KMS-11 (cell line): Measurements from ENCODE around the gene PIGZ.
A peak's percentile ranks its signal among the peaks of the same experiment; 100 is the strongest.

Source experiments
- H2AFZ ChIP-seq: fragments of 200-600 bp; sonication (generic); 2 replicates; pipeline ENCODE4 v1.6.1; 2016; ENCODE audit warnings: antibody characterized with exemption, mixed run types, low read depth
- H3K27ac ChIP-seq: fragments of 200-600 bp; sonication (generic); 2 replicates; pipeline ENCODE4 v1.6.1; 2016; ENCODE audit warnings: mild to moderate bottlenecking, mixed run types
- H3K27me3 ChIP-seq: fragments of 200-600 bp; sonication (generic); 2 replicates; pipeline ENCODE4 v1.6.1; 2017; ENCODE audit warnings: mild to moderate bottlenecking, low read depth, mixed run types, moderate library complexity; ENCODE audit not compliant: insufficient read depth
- H3K36me3 ChIP-seq: fragments of 200-600 bp; sonication (generic); 2 replicates; pipeline ENCODE4 v1.6.1; 2017; ENCODE audit warnings: mild to moderate bottlenecking, mixed run types; ENCODE audit not compliant: insufficient read depth
- H3K4me1 ChIP-seq: fragments of 200-600 bp; sonication (generic); 2 replicates; pipeline ENCODE4 v1.6.1; 2016; ENCODE audit warnings: mild to moderate bottlenecking, low read depth, mixed run types; ENCODE audit not compliant: poor library complexity, severe bottlenecking
- H3K4me2 ChIP-seq: fragments of 200-600 bp; sonication (generic); 2 replicates; pipeline ENCODE4 v1.7.0; 2016; ENCODE audit warnings: mild to moderate bottlenecking, mixed run types
- H3K4me3 ChIP-seq: fragments of 200-600 bp; sonication (generic); IDR thresholded peaks from 2 replicates; pipeline ENCODE4 v1.6.1; 2017; ENCODE audit warnings: low read depth, low read length, mixed read lengths; ENCODE audit not compliant: insufficient read depth
- H3K79me2 ChIP-seq: fragments of 200-600 bp; sonication (generic); 2 replicates; pipeline ENCODE4 v1.6.1; 2016; ENCODE audit warnings: low read depth, mixed run types; ENCODE audit not compliant: insufficient read depth
- H3K9ac ChIP-seq: fragments of 200-600 bp; sonication (generic); 2 replicates; pipeline ENCODE4 v1.6.1; 2016; ENCODE audit warnings: mild to moderate bottlenecking, mixed run types
- H4K20me1 ChIP-seq: fragments of 200-600 bp; sonication (generic); 2 replicates; pipeline ENCODE4 v1.6.1; 2016; ENCODE audit warnings: mild to moderate bottlenecking, mixed run types; ENCODE audit not compliant: insufficient read depth
- CTCF ChIP-seq: fragments of 200-600 bp; sonication (generic); conservative IDR thresholded peaks from 2 replicates; pipeline ENCODE4 v1.6.1; 2017; ENCODE audit warnings: low read depth, mild to moderate bottlenecking, antibody characterized with exemption, low read length, moderate library complexity, mixed read lengths

Gene PIGZ

GRCh38 chr3:196971094-196971698 is 2.6 kb upstream of the PIGZ start:
- Histone ChIP-seq H3K27ac (no peak overlapping the region), H4K20me1 (no peaks in the 10 kb centered on the region), H3K9ac (no peak overlapping the region), H2AFZ (no peak overlapping the region), H3K4me1 (peaks cover 3% of the 10 kb centered on the region), H3K4me2 (no peak overlapping the region), H3K27me3 (0 out of 2 replicates have a peak, but pooled peaks cover 5% of the 10 kb centered on the region), H3K4me3 (no peak overlapping the region), H3K79me2 (no peaks in the 10 kb centered on the region), H3K36me3 (no peaks in the 10 kb centered on the region)
- TF ChIP-seq CTCF: no peak

GRCh38 chr3:196970547-196971093 is 2.0 kb upstream of the PIGZ start:
- Histone ChIP-seq H3K27ac (no peak overlapping the region), H3K4me3 (no peak overlapping the region), H3K27me3 (0 out of 2 replicates have a peak, but pooled peaks cover 5% of the 10 kb centered on the region), H3K36me3 (no peaks in the 10 kb centered on the region), H3K4me2 (peak overlapping the region; percentile 65), H4K20me1 (no peaks in the 10 kb centered on the region), H3K4me1 (peaks cover 3% of the 10 kb centered on the region), H3K79me2 (no peaks in the 10 kb centered on the region), H3K9ac (no peak overlapping the region), H2AFZ (peak overlapping the region; percentile 38; the same call in 1 of the 2 replicates)
- no peak for TF ChIP-seq CTCF

GRCh38 chr3:196969660-196970546 is 1.3 kb upstream of the PIGZ start:
- Histone ChIP-seq H3K4me2 (peak overlapping the region; percentile 90), H3K4me3 (peak overlapping the region; percentile 84), H3K27me3 (0 out of 2 replicates have a peak, but pooled peaks cover 5% of the 10 kb centered on the region), H2AFZ (peak overlapping the region; percentile 99), H4K20me1 (no peaks in the 10 kb centered on the region), H3K79me2 (no peaks in the 10 kb centered on the region), H3K4me1 (peaks cover 3% of the 10 kb centered on the region), H3K27ac (peak overlapping the region; percentile 60), H3K36me3 (no peaks in the 10 kb centered on the region), H3K9ac (peak overlapping the region; percentile 90)
- TF ChIP-seq CTCF: peak; percentile 68

- H3K4me2 ChIP-seq: peak overlapping the region; percentile 90
- no peaks in the 10 kb centered on the region for H4K20me1 ChIP-seq
- no peak for TF ChIP-seq CTCF
- peak overlapping the region; percentile 99 for H2AFZ ChIP-seq
- H3K27me3 ChIP-seq: 0 out of 2 replicates have a peak, but pooled peaks cover 5% of the 10 kb centered on the region
- H3K4me3 ChIP-seq: peak overlapping the region; percentile 84
- peak overlapping the region; percentile 90 for H3K9ac ChIP-seq
- H3K79me2 ChIP-seq: no peaks in the 10 kb centered on the region
- H3K27ac ChIP-seq: peak overlapping the region; percentile 60
- H3K4me1 ChIP-seq: peaks cover 3% of the 10 kb centered on the region
- no peaks in the 10 kb centered on the region for H3K36me3 ChIP-seq
These were observed 564 bp upstream of the PIGZ start for GRCh38 chr3:196969134-196969659.
